Body of pancreas (tissue), 4 donors: Measurements from ENCODE around the gene SNX13. TPM values are rescaled to one million over a fixed set of nuclear protein-coding genes. Genes with fewer than 3 reads are reported as not detected.

Experiments
- ATAC-seq: fragments of 150-250 bp; one replicate; pipeline ENCODE4 v1.9.1; 2016
- DNase-seq, 4 donors: peaks; one replicate each; pipeline ENCODE4 v3.0.0-alpha.2; 2019
- H3K27ac ChIP-seq, 4 donors: fragments of 200-600 bp; sonication (generic); 1 replicate in 3 of 4; 2 replicates in 1 of 4; pipeline versions ENCODE4 v1.5.1 to v1.6.1; 2016 to 2019; ENCODE audit warnings: mild to moderate bottlenecking in 1 of 4, mixed read lengths in 1 of 4, moderate library complexity in 1 of 4
- H3K27me3 ChIP-seq, 2 donors: fragments of 200-600 bp; sonication (generic); one replicate each; pipeline ENCODE4 v1.6.0; 2016; ENCODE audit warnings: mild to moderate bottlenecking in 1 of 2
- H3K36me3 ChIP-seq, 2 donors: fragments of 200-600 bp; sonication (generic); replicated peaks in 1 of 2; 2 replicates each; pipeline ENCODE4 v1.5.1; 2016; ENCODE audit warnings: low read depth in 2 of 2; ENCODE audit not compliant: insufficient read depth in 1 of 2
- H3K4me1 ChIP-seq: fragments of 200-600 bp; sonication (generic); one replicate; pipeline ENCODE4 v1.6.0; 2016
- H3K4me3 ChIP-seq, 2 donors: fragments of 200-600 bp; sonication (generic); 1 replicate in 1 of 2; 2 replicates in 1 of 2; pipeline ENCODE4 v1.5.1; 2016 to 2019
- H3K9me3 ChIP-seq, 3 donors: fragments of 200-600 bp; sonication (generic); 1 replicate in 2 of 3; 2 replicates in 1 of 3; pipeline ENCODE4 v1.5.1; 2016
- POLR2A ChIP-seq, 3 donors: fragments of 450-650 bp; IDR thresholded peaks; one replicate each; pipeline ENCODE4 v1.6.1; 2016; ENCODE audit warnings: antibody characterized with exemption in 3 of 3, mild to moderate bottlenecking in 2 of 3
- WGBS, 2 donors: methylation state at CpG; one replicate each; pipeline ENCODE4 v1.1.5; 2017; 5-methylcytosine and 5-hydroxymethylcytosine counted together
- intact Hi-C: fragments of 100-400 bp; cut with DNase I; formaldehyde crosslinking; loops from one replicate; pipeline ENCODE4 v1.15.1; 2023
- total RNA-seq, 2 donors: library from RNA; depleted of rRNA; stranded (reverse); fragments of >200 nt; gene quantifications; one replicate each; pipeline ENCODE4 v1.1.0, GENCODE V29; 2016
- TF ChIP-seq, protein P1 (sequence below), 7 experiments: fragments of 450-650 bp in 4 of 7; fragments of 200-600 bp in 3 of 7; sonication (generic) in 3 of 7; IDR thresholded peaks; one replicate each; pipeline ENCODE4 v1.5.1; 2016 to 2019; ENCODE audit warnings: antibody characterized with exemption in 7 of 7

Gene SNX13
- total RNA-seq, 2 donors from 2014 or later: 23.1 to 61.0 TPM

- H3K9me3 ChIP-seq: no peaks in the 10 kb centered on the region
- no peak overlapping the region for H3K27ac ChIP-seq
- TF ChIP-seq, protein P1, sequence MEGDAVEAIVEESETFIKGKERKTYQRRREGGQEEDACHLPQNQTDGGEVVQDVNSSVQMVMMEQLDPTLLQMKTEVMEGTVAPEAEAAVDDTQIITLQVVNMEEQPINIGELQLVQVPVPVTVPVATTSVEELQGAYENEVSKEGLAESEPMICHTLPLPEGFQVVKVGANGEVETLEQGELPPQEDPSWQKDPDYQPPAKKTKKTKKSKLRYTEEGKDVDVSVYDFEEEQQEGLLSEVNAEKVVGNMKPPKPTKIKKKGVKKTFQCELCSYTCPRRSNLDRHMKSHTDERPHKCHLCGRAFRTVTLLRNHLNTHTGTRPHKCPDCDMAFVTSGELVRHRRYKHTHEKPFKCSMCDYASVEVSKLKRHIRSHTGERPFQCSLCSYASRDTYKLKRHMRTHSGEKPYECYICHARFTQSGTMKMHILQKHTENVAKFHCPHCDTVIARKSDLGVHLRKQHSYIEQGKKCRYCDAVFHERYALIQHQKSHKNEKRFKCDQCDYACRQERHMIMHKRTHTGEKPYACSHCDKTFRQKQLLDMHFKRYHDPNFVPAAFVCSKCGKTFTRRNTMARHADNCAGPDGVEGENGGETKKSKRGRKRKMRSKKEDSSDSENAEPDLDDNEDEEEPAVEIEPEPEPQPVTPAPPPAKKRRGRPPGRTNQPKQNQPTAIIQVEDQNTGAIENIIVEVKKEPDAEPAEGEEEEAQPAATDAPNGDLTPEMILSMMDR (IDR thresholded peaks at IDR 0.05): no peak
- no peak for TF ChIP-seq POLR2A (IDR thresholded peaks at IDR 0.05)
- 44 to 49% methylated on average over 5 of the region's 5 CpGs for WGBS, 2 donors
- H3K36me3 ChIP-seq: no peaks in the 10 kb centered on the region
- no peaks in the 10 kb centered on the region for H3K27me3 ChIP-seq
- no peak for DNase-seq
- ATAC-seq: no peak
- H3K4me3 ChIP-seq: no peak overlapping the region
- intact Hi-C loops: no loop called here
- no peaks in the 10 kb centered on the region for H3K4me1 ChIP-seq
Observed at GRCh38 chr7:17968791-17969715, 28.8 kb upstream of the SNX13 start.

DNA sequence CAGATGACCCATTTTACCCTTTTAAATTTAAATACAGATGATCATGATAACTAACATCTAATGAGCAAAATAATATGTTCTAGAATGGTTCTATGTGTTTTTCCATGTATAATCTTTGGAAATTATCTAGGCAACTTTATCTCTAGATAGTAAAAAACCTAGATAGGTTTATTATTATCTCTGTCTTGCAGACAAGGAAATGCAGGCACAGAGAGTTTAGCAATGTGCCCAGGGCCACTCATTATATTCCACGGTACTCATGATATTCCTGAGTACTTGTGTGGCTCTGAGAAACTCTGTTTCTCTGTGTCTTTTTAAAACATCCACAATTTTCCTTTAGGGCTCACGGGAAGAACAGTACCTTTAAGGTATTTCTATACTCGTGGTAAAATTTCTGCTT, 26.4 kb upstream of the SNX13 start:
- DNase-seq (no peak), ATAC-seq (no peak)
- H3K9me3 ChIP-seq: no peaks in the 10 kb centered on the region
- intact Hi-C loops: no loop called here
- no peaks in the 10 kb centered on the region for H3K27me3 ChIP-seq
- WGBS, 2 donors: 59 to 70% methylated on average over 3 of the region's 3 CpGs
- TF ChIP-seq, protein P1 (IDR thresholded peaks at IDR 0.05): no peak
- no peak for TF ChIP-seq POLR2A (IDR thresholded peaks at IDR 0.05)
- no peak overlapping the region for H3K27ac ChIP-seq
- no peaks in the 10 kb centered on the region for H3K4me1 ChIP-seq
- H3K36me3 ChIP-seq: no peaks in the 10 kb centered on the region
- no peak overlapping the region for H3K4me3 ChIP-seq

GRCh38 chr7:17965603-17966002, 25.3 kb upstream of the SNX13 start:
- ATAC-seq (no peak), DNase-seq (no peak)
- Histone ChIP-seq H3K4me3 (no peak overlapping the region), H3K4me1 (no peaks in the 10 kb centered on the region), H3K36me3 (no peaks in the 10 kb centered on the region), H3K27me3 (no peaks in the 10 kb centered on the region), H3K27ac (no peak overlapping the region), H3K9me3 (no peaks in the 10 kb centered on the region)
- TF ChIP-seq, protein P1 (IDR thresholded peaks at IDR 0.05): no peak
- no peak for TF ChIP-seq POLR2A (IDR thresholded peaks at IDR 0.05)
- intact Hi-C loops: no loop called here

DNA sequence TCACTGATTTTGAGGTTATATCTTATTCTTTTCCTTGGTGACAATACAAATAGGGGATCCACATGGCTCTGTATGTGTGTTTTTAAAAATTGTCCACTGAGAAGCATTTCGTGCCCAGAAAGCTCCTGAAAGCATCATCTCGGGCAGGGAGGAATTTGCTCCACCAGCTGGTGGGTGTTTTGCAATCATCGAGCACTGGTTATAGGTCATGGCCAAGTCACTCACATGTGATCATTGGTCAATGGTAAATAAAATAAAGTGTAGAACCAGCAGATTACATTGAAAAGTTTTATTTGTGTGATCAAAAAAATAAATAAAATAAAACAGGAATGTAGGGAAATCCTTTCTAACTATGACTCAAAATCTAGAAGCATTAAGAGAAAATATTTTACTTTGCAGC, 23.0 kb upstream of the SNX13 start:
- no peak overlapping the region for H3K27ac ChIP-seq
- H3K36me3 ChIP-seq: no peaks in the 10 kb centered on the region
- no peak for ATAC-seq
- TF ChIP-seq, protein P1 (IDR thresholded peaks at IDR 0.05): no peak
- TF ChIP-seq POLR2A (IDR thresholded peaks at IDR 0.05): no peak
- H3K27me3 ChIP-seq: no peaks in the 10 kb centered on the region
- H3K4me1 ChIP-seq: no peaks in the 10 kb centered on the region
- intact Hi-C loops: no loop called here
- WGBS, 2 donors: 44 to 49% methylated on average over 3 of the region's 3 CpGs
- H3K4me3 ChIP-seq: no peak overlapping the region
- H3K9me3 ChIP-seq: no peaks in the 10 kb centered on the region
- no peak for DNase-seq

DNA sequence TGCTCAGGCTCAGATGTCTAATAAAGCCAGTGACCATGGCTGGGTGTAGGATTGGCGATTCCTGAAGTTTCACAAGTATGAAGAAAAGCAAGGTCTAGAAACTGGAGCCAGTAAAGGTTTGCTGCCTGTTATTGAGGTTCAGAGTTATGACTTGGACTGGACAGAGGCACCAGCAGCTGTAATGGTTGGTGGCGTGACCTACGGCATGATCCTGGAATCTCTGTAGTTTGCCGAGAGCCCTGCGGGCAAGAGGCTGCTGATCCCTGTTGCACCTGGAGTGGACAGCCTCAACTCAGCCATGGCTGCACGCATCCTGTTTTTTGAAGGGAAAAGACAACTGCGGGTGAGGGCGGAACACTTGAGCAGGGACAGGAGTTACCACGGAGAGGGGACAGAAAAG, 22.4 kb upstream of the SNX13 start:
- no peak for ATAC-seq
- DNase-seq: no peak
- intact Hi-C loops: no loop called here
- Histone ChIP-seq H3K4me3 (no peak overlapping the region), H3K9me3 (no peaks in the 10 kb centered on the region), H3K36me3 (no peaks in the 10 kb centered on the region), H3K4me1 (no peaks in the 10 kb centered on the region), H3K27me3 (no peaks in the 10 kb centered on the region), H3K27ac (no peak overlapping the region)
- TF ChIP-seq POLR2A (IDR thresholded peaks at IDR 0.05): no peak
- TF ChIP-seq, protein P1 (IDR thresholded peaks at IDR 0.05): no peak
- WGBS, 2 donors: 87 to 92% methylated on average over 9 of the region's 9 CpGs
